AG09309 (cell line): ENCODE data around the gene ARID5B.
A peak's percentile ranks its signal among the peaks of the same experiment; 100 is the strongest.

Experiments used
- DNase-seq: peaks from one replicate; pipeline ENCODE4 v3.0.0-alpha.2; 2010; ENCODE audit warnings: low read depth
- H3K4me3 ChIP-seq: 2 replicates; pipeline ENCODE4 v1.5.1; 2011; ENCODE audit warnings: mild to moderate bottlenecking, low read depth, low read length, moderate library complexity; ENCODE audit not compliant: control insufficient read depth
- TF ChIP-seq, protein P1 (sequence below): IDR thresholded peaks from 2 replicates; pipeline ENCODE4 v1.5.1; 2011; ENCODE audit warnings: mild to moderate bottlenecking, low read depth, low read length, inconsistent platforms; ENCODE audit not compliant: insufficient read depth, control insufficient read depth; ENCODE audit errors: missing control alignments

Gene ARID5B

DNA sequence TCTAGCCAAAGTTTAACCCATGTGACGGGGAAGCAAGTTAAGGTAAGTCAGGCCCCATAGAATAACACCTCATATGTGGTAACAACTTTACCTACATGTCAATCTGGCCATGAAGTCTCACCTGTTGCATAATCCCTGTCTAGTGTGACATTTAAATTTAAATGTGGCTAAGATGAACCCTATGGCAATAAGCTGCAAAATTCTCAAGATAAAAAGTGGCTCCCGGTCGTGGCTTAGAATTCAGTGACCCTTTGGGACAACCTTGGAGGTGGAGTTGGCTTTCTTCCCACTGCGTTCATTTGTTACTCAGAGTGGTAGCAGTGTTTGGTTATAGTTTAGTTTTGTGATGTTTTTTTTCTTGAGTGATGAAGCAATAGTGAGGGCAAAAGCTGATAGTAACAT, 90.6 kb downstream of the ARID5B start:
- TF ChIP-seq, protein P1, sequence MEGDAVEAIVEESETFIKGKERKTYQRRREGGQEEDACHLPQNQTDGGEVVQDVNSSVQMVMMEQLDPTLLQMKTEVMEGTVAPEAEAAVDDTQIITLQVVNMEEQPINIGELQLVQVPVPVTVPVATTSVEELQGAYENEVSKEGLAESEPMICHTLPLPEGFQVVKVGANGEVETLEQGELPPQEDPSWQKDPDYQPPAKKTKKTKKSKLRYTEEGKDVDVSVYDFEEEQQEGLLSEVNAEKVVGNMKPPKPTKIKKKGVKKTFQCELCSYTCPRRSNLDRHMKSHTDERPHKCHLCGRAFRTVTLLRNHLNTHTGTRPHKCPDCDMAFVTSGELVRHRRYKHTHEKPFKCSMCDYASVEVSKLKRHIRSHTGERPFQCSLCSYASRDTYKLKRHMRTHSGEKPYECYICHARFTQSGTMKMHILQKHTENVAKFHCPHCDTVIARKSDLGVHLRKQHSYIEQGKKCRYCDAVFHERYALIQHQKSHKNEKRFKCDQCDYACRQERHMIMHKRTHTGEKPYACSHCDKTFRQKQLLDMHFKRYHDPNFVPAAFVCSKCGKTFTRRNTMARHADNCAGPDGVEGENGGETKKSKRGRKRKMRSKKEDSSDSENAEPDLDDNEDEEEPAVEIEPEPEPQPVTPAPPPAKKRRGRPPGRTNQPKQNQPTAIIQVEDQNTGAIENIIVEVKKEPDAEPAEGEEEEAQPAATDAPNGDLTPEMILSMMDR = no peak
- no peak overlapping the region for H3K4me3 ChIP-seq
- no peak for DNase-seq

DNA sequence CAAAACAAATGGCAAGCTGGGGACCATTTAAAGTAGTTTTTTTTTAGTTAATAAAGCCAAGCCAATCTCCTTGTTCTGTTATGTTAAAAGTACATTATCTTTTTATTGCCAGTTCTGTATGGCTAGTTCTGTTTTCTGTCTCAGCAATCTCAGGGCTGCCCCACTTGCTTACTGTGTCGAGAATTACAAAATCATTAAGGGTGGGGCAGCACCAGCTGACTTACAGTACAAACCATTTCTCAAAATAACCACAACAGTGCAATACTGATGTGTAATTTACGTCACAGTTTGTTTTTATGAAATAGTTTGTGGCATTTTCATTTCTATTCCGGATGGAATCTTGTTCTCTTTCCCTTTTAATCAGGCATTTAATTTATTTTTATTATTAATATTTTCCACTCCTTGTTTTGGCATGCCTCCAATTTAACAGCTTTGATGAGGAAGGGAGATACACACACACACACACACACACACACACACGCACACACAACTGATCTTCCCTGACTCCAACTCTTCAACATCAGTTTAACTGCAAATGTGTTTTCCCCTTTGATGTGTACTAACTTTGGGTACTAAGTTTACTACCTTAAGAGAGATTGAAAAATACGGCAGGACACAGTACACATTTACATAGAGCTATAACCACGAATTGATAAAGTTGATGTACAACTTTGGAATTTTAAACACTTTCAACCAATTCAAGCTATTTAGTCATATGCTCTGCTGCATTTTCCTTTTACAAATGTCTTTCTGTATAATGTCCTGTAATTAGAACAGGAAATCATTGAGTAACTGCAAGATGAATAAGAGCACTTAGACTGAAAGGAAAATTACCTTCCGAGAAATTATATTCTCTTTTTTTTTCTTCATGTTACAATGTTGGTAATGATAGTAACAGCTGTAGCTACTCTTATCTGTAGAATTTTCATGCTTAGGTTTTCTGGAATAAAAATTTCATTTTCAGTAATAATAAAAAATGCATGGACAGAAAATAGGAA, 91.5 kb downstream of the ARID5B start:
- TF ChIP-seq, protein P1 = no peak
- peak; percentile 95 for DNase-seq
- peak overlapping the region; percentile 24 for H3K4me3 ChIP-seq

DNA sequence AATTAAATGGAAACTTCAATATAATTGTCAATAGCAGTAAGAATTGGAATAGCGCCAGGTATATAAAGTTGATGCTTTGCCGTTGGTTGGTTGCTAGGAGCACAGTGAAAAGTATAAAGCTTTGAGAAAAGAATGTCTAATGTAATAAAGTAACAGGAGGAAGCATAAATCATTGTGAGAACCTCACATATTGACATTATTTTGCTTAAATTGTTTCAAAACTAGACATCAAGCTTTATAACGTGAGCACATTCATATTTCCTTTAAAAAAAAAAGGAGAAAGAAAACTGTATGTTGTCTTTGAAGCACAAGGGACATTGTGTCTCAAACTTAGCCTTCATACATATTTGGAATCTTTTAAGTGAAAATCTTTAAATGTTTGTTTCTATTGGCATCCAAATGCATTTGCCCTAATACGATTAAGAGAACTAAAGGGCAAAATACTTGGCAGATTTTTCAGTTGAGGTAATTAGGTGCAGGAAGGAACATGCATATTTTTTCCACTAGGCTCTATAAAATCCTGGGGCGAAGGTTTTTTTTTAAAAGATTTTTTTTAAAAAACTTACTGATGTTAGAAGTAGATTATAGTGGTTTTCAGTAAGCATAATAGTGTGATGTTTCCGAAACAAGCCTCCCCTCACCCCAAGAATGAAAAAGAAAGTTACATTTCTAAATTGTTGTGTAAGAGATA, 92.4 kb downstream of the ARID5B start:
- no peak for DNase-seq
- H3K4me3 ChIP-seq = no peak overlapping the region
- TF ChIP-seq, protein P1 = no peak

DNA sequence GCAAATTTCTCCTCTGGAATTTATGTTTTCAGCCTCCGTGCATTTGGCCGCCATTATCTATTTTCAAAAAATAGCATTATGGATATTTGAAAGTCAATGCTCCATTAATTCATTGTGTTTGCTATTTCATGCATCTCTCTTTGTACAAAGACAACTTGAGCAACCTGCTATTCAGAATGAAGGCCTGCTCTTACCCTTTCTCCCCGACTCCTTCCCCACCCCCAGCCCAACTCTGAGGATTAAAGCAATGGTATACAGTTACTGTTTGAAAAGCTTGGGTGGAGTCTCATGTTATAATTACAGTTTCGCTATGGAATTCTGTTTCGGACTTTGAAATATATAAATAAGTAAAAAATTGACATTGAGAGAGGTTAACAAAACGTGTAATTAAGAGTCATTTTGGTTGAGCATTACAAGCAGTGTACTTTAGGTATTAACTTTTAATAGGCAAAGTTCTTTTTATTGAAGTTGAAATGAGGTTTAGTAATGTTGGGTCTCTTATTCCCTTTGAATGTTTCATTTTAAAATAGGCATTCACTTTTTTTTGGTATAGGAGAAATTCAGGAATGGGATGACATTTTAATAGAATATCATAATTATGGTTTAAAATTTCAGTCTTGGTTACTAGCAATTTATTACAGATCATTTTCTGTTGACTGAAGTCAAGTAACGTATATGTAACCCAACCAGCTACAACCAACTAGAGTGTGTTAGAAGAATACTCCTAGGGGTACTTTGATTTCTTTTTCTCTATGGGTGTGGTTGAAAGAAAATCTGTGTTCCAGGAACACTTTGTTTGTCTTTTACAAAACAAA, 93.1 kb downstream of the ARID5B start:
- H3K4me3 ChIP-seq = no peak overlapping the region
- DNase-seq = no peak
- TF ChIP-seq, protein P1 = no peak

DNA sequence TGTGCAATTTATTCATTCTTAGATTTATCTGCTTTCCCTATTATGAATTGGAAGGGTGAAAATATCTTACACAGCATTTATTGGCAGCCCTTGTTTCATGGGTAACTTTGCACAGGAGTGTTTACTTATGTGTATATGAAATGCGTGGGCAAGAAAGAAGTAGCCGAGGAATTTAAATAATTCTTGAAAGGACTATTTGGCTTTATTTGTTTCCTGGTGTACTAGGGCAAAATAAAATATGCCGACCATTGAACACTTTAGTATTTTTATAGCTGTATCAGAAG, 93.7 kb downstream of the ARID5B start:
- no peak overlapping the region for H3K4me3 ChIP-seq
- DNase-seq = no peak
- TF ChIP-seq, protein P1 = no peak

DNA sequence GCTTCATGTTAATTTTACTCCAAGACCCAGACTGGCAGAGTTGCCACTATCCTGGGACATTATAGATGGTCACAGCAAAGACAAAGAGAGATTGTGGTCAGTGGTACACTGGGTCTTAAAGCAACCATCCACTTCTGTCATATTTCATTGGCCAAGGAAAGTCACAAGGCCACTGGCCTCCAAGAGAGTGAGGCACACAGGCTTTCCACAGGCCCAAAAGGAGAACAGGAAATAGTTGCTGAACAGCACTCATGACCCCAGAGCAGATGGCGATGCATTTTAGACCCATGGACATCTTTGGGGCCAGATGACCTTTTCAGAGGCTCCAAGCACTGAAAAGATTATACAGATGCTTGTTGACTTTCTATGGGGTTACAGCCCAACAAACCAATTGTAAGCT, 97.4 kb downstream of the ARID5B start:
- H3K4me3 ChIP-seq = no peak overlapping the region
- no peak for DNase-seq
- TF ChIP-seq, protein P1 = no peak
